Measurements from ENCODE around the gene KRTAP20-2. TPM values are rescaled to one million over a fixed set of nuclear protein-coding genes. Genes with fewer than 3 reads are reported as not detected.

Gene KRTAP20-2
- total and polyA plus RNA-seq, 8 donors: not detected

DNA sequence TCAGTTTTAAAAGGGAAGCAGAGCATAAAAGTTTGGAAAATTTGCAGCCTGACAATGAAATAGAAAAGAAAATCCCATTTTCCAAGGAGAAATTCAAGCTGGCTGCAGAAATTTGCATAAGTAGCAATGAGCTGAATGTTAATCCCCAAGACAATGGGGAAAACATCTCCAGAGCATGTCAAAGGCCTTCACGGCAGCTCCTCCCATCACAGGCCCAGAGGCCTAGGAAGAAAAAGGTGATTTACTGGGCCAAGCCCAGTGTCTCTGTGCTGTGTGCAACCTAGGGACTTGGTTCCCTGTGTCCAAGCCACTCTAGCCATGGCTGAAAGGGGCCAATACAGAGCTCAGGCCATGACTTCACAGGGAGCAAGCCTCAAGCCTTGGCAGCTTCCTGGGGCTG lies 33.8 kb downstream of the KRTAP20-2 start:
- H3K27me3 ChIP-seq: no peaks in the 10 kb centered on the region
- H3K9me3 ChIP-seq: peaks cover 0 to 30% (median 7%) of the 10 kb centered on the region in 4 donors
- no peak for DNase-seq
- WGBS, 5 donors: 63 to 79% (median 73%) methylated on average over 1 of the region's 1 CpG
- intact Hi-C loops (cut with DNase I; ENCODE audit: low total_unique reads): no loop called here
- TF ChIP-seq, protein P1, sequence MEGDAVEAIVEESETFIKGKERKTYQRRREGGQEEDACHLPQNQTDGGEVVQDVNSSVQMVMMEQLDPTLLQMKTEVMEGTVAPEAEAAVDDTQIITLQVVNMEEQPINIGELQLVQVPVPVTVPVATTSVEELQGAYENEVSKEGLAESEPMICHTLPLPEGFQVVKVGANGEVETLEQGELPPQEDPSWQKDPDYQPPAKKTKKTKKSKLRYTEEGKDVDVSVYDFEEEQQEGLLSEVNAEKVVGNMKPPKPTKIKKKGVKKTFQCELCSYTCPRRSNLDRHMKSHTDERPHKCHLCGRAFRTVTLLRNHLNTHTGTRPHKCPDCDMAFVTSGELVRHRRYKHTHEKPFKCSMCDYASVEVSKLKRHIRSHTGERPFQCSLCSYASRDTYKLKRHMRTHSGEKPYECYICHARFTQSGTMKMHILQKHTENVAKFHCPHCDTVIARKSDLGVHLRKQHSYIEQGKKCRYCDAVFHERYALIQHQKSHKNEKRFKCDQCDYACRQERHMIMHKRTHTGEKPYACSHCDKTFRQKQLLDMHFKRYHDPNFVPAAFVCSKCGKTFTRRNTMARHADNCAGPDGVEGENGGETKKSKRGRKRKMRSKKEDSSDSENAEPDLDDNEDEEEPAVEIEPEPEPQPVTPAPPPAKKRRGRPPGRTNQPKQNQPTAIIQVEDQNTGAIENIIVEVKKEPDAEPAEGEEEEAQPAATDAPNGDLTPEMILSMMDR (IDR thresholded peaks at IDR 0.05): no peak
- TF ChIP-seq EP300 (IDR thresholded peaks at IDR 0.05) (no peak), POLR2A (IDR thresholded peaks at IDR 0.05) (no peak), POLR2AphosphoS5 (IDR thresholded peaks at IDR 0.05) (no peak)
- H3K4me3 ChIP-seq: no peak overlapping the region
- H3K27ac ChIP-seq: no peak overlapping the region
- no peaks in the 10 kb centered on the region for H3K36me3 ChIP-seq
- H3K4me1 ChIP-seq: no peaks in the 10 kb centered on the region

DNA sequence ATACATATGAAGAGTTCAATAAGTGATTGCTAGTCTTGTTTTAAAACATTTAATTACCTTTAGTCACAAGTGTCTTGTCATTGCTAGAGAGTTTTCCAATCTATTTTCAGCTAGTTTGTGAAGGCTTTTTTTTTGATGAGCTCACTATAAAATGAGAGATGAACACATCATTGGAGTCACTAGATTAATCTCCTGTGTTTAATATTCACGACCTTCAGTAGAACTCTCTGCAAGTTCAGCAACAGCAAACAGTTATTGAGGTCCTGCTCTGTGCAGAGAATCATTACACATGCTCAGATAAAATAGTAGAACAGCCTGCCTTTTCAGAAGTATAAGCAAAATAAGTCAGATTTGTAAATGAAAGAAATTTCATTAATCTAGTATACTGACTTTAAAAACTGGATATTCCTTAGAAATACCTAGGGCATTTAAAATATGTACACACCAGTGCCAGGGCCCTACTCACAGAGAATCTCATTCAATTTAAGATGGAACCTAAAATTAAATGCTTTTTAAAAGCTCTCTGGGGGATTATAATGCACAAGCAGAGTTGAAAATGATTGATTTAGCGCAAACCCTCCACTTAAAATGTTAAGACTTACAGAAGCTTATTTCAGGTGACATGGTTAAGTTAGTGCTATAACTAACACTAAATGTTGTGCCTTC lies 38.1 kb downstream of the KRTAP20-2 start:
- intact Hi-C loops (cut with DNase I; ENCODE audit: low total_unique reads): no loop called here
- H3K9me3 ChIP-seq: peaks cover 0 to 29% (median 9%) of the 10 kb centered on the region in 4 donors

DNA sequence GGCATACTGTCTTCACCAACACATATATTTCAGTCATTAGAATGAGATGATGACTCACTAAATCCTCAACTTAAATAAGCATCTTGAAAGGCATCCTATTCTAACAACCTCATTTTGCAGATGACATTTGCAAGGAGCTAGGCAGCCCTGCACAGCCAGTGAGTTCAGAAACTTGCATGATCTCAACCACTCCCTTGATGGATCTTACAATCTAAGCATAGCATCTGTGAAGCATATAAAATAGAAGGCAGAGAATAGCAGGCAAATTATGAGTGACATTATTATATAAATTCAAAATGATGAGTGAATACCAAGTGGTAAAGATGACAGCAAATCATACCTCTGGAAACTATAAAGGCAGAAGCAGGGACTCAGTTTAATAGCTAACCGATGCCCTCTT lies 39.3 kb downstream of the KRTAP20-2 start:
- Histone ChIP-seq H3K4me3 (no peak overlapping the region), H3K27ac (no peak overlapping the region), H3K9me3 (peaks cover 0 to 20% (median 5%) of the 10 kb centered on the region in 4 donors), H3K27me3 (no peaks in the 10 kb centered on the region), H3K36me3 (no peaks in the 10 kb centered on the region), H3K4me1 (no peaks in the 10 kb centered on the region)
- 41 to 76% (median 58%) methylated on average over 1 of the region's 1 CpG for WGBS, 5 donors
- TF ChIP-seq POLR2AphosphoS5 (IDR thresholded peaks at IDR 0.05) (no peak), EP300 (IDR thresholded peaks at IDR 0.05) (no peak), POLR2A (IDR thresholded peaks at IDR 0.05) (no peak)
- TF ChIP-seq, protein P1 (IDR thresholded peaks at IDR 0.05): no peak
- DNase-seq: no peak
- intact Hi-C loops (cut with DNase I; ENCODE audit: low total_unique reads): no loop called here

More for the DNA sequence above, 38.1 kb downstream of the KRTAP20-2 start:
- no peaks in the 10 kb centered on the region for H3K4me1 ChIP-seq
- no peak overlapping the region for H3K4me3 ChIP-seq
- no peaks in the 10 kb centered on the region for H3K36me3 ChIP-seq
- WGBS, 5 donors: 62 to 73% (median 70%) methylated on average over 2 of the region's 2 CpGs
- H3K27me3 ChIP-seq: no peaks in the 10 kb centered on the region
- no peak for TF ChIP-seq POLR2A (IDR thresholded peaks at IDR 0.05)
- TF ChIP-seq, protein P1 (IDR thresholded peaks at IDR 0.05): no peak
- no peak for TF ChIP-seq EP300 (IDR thresholded peaks at IDR 0.05)
- no peak for TF ChIP-seq POLR2AphosphoS5 (IDR thresholded peaks at IDR 0.05)
- H3K27ac ChIP-seq: no peak overlapping the region
- DNase-seq: no peak

DNA sequence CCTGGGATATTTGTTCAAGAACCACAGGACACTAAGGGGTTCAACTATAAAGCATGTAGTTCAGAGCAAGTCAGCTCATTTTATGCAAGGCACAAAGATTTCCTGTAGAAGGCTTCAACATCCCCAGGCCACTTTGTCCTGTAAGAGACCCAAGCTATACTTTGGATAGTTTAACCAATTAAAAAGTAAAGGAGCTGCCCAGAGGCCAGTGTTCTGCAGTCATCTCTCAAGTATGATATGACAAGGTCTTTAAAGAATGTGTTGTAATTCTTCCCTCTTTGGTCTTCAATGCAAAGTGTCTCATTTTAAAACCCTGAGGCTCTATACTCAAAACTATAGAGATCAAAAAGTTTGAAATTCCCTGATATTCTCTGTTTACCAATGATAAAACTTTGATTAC lies 41.7 kb downstream of the KRTAP20-2 start:
- TF ChIP-seq EP300 (IDR thresholded peaks at IDR 0.05) (no peak), POLR2A (IDR thresholded peaks at IDR 0.05) (no peak), POLR2AphosphoS5 (IDR thresholded peaks at IDR 0.05) (no peak)
- TF ChIP-seq, protein P1 (IDR thresholded peaks at IDR 0.05): no peak
- DNase-seq: no peak
- no peaks in the 10 kb centered on the region for H3K27me3 ChIP-seq
- H3K4me1 ChIP-seq: no peaks in the 10 kb centered on the region
- no peak overlapping the region for H3K27ac ChIP-seq
- H3K36me3 ChIP-seq: no peaks in the 10 kb centered on the region
- H3K4me3 ChIP-seq: no peak overlapping the region
- peaks cover 0 to 8% (median 2%) of the 10 kb centered on the region in 4 donors for H3K9me3 ChIP-seq
- intact Hi-C loops (cut with DNase I; ENCODE audit: low total_unique reads): no loop called here
